Heart left ventricle (tissue), 13 donors: ENCODE results near the gene ASH1L.
"Not testable (repeated sequence)": the region's sequence is repeated elsewhere in the genome, so short reads cannot be mapped to it uniquely, and the experiment has no call there.

Experiments
- POLR2A ChIP-seq, 2 donors: fragments of 450-650 bp; IDR thresholded peaks; one replicate each; pipeline ENCODE4 v1.6.1; 2017; ENCODE audit warnings: antibody characterized with exemption in 2 of 2, mild to moderate bottlenecking in 2 of 2, moderate library complexity in 2 of 2
- TF ChIP-seq, protein P1 (sequence below), 12 donors: fragments of 200-600 bp; sonication (generic) in 4 of 12; IDR thresholded peaks; one replicate each; pipeline versions ENCODE4 v1.5.0 to v1.8.0; 2018 to 2022; ENCODE audit warnings: antibody characterized with exemption in 12 of 12, mild to moderate bottlenecking in 5 of 12
- donor health status: ischemic (EF 13 %, LVEDD 7.1; RV severe dilation, severe dysfunction).
- donor health status: DM: no; HTN: yes; CAD: no.
- donor health status: DM: no; HTN: no; CAD: no.
- donor health status: ischemic (EF 25% LVEDD 6.9; RV normal size, moderate dysfunction).
- donor health status: ischemic (EF 25% LVEDD 5.7; RV mildly dilated, moderate dysfunction).
- donor health status: ischemic (EF 35%, LVEDD 5.7; RV mildly dilated, moderate dysfunction).
- donor health status: nonischemic (EF 11% LVEDD 7.7; RV severe dilation, severe dysfunction).
- donor health status: DM: yes; HTN: yes; CAD: no.
- donor health status: PGD.
- donor health status: ischemic (EF 29% LVEDD 5.4; RV normal size, mild dysfunction).
- donor health status: nonischemic (EF 23%, LVEDD 6.1; RV moderate dilation, normal function).

DNA sequence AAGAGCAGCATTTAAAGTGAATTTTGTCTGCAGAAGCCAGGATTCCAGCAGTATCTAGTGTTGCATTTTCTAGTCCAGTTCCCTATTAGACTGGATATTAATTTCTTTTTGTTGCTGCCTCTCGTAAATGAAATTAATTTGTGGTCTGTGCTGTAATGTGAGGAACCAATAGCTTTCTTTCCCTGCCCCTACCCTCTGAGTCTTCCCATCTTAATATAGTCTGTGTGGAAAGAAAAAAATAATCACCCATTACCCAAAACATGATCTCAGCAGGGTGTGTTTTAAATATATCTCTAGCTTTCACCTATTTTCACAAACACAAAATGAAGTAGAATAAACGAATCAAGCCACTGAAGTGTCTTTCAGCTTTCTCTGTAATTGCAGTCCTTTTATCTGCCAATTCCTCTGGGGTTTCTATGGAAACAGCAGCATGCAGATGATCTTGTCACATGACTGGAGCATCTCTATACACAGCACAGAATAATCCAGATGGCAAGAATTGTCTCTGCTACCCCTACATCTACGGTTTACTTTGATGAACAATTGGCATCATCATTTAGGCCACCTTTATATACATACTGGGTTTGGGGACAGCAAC is 33.4 kb upstream of the ASH1L start:
- TF ChIP-seq POLR2A (IDR thresholded peaks at IDR 0.05), result not testable (repeated sequence)
- TF ChIP-seq, protein P1, sequence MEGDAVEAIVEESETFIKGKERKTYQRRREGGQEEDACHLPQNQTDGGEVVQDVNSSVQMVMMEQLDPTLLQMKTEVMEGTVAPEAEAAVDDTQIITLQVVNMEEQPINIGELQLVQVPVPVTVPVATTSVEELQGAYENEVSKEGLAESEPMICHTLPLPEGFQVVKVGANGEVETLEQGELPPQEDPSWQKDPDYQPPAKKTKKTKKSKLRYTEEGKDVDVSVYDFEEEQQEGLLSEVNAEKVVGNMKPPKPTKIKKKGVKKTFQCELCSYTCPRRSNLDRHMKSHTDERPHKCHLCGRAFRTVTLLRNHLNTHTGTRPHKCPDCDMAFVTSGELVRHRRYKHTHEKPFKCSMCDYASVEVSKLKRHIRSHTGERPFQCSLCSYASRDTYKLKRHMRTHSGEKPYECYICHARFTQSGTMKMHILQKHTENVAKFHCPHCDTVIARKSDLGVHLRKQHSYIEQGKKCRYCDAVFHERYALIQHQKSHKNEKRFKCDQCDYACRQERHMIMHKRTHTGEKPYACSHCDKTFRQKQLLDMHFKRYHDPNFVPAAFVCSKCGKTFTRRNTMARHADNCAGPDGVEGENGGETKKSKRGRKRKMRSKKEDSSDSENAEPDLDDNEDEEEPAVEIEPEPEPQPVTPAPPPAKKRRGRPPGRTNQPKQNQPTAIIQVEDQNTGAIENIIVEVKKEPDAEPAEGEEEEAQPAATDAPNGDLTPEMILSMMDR (IDR thresholded peaks at IDR 0.05), result not testable (repeated sequence)
